A673 (cell line): ENCODE data around the gene TCHP.

Source experiments
- CTCF ChIP-seq: fragments of 300-800, 200-600 bp; sonication (generic); conservative IDR thresholded peaks from 2 replicates; pipeline ENCODE4 v1.5.1; 2017; ENCODE audit warnings: low read depth, mild to moderate bottlenecking, antibody characterized with exemption, low read length, moderate library complexity, mixed read lengths
- EZH2 ChIP-seq: fragments of 200-600 bp; sonication (generic); IDR thresholded peaks from 2 replicates; pipeline ENCODE4 v1.6.1; 2017; ENCODE audit warnings: borderline replicate concordance, low read depth, mild to moderate bottlenecking, mixed read lengths, antibody characterized with exemption, low read length; ENCODE audit not compliant: poor library complexity, severe bottlenecking

- TF ChIP-seq CTCF = no peak
- no peak for TF ChIP-seq EZH2
These were observed 31.7 kb upstream of the TCHP start for GRCh38 chr12:109868182-109869051.
